A549 (cell line): ENCODE results near the gene ZFYVE28. TPM values are rescaled to one million over a fixed set of nuclear protein-coding genes. Genes with fewer than 3 reads are reported as not detected.

Experiments used
- ATAC-seq, 2 experiments: fragments of 200-7000 bp in 1 of 2; fragments of >200 bp in 1 of 2; cut with Nextera tagmentation in 1 of 2; cut with Tn5 transposase in 1 of 2; 3 replicates each; pipeline versions ENCODE4 v1.8.0 to v1.9.1; 2018 to 2020; ENCODE audit warnings: mild to moderate bottlenecking in 1 of 2, moderate library complexity in 1 of 2
- CTCF ChIA-PET: fragments of 300-600 bp; sonication (Branson Sonifier 250); formaldehyde crosslinking; extraction: SDS; loops from one replicate; lab custom pipeline; 2021; ENCODE audit warnings: antibody characterized with exemption, inconsistent platforms; lab: Yijun Ruan, JAX
- POLR2A ChIA-PET: fragments of 350-600 bp; formaldehyde crosslinking; extraction: SDS; loops from one replicate; lab custom pipeline; 2021; ENCODE audit warnings: antibody characterized with exemption, inconsistent platforms; lab: Yijun Ruan, JAX
- DNase-seq, 2 experiments: peaks; one replicate each; pipeline versions ENCODE4 v3.0.0 to v3.0.0-alpha.2; 2011 to 2016; ENCODE audit warnings: low read depth in 1 of 2, low spot score in 1 of 2
- FAIRE-seq: peaks from 2 replicates; lab custom pipeline; 2011; peaks lifted over from hg19 to GRCh38; lab: Jason Lieb, UNC
- H3K27ac ChIP-seq, 2 experiments: fragments of >200 bp; sonication (Bioruptor Twin); formaldehyde crosslinking; 3 replicates each; pipeline ENCODE4 v1.5.1; 2016 to 2017
- H3K4me1 ChIP-seq: fragments of >200 bp; sonication (Bioruptor Twin); formaldehyde crosslinking; 3 replicates; pipeline ENCODE4 v1.6.1; 2016
- H3K4me2 ChIP-seq: fragments of >200 bp; sonication (Bioruptor Twin); formaldehyde crosslinking; 3 replicates; pipeline ENCODE4 v1.6.1; 2016
- H3K4me3 ChIP-seq: fragments of >200 bp; sonication (Bioruptor Twin); formaldehyde crosslinking; 3 replicates; pipeline ENCODE4 v1.5.1; 2016
- H3K9me3 ChIP-seq: fragments of >200 bp; sonication (Bioruptor Twin); formaldehyde crosslinking; 3 replicates; pipeline ENCODE4 v1.6.1; 2016
- ATOH8 ChIP-seq: fragments of 250-450 bp; sonication (Bioruptor Pico); IDR thresholded peaks from 2 replicates; pipeline ENCODE4 v1.5.0; 2020; ENCODE audit warnings: low read depth, mild to moderate bottlenecking, moderate library complexity
- BHLHE40 ChIP-seq: IDR thresholded peaks from 2 replicates; pipeline ENCODE4 v1.6.1; 2012; ENCODE audit warnings: low read depth, low read length, inconsistent platforms
- CBX2 ChIP-seq: fragments of 200-600 bp; sonication (generic); IDR thresholded peaks from 2 replicates; pipeline ENCODE4 v1.6.1; 2016; ENCODE audit warnings: low read depth, mild to moderate bottlenecking, borderline replicate concordance
- CHD2 ChIP-seq: fragments of 150-350 bp; IDR thresholded peaks from 2 replicates; pipeline ENCODE4 v1.6.1; 2014; ENCODE audit warnings: low read length; ENCODE audit not compliant: partially characterized antibody
- ELK1 ChIP-seq: fragments of 150-350 bp; IDR thresholded peaks from 2 replicates; pipeline ENCODE4 v1.6.1; 2014; ENCODE audit warnings: low read depth, mild to moderate bottlenecking, low read length
- EP300 ChIP-seq, 2 experiments: fragments of >200 bp; sonication (Bioruptor Twin); formaldehyde crosslinking; IDR thresholded peaks; 2 replicates in 1 of 2; 3 replicates in 1 of 2; pipeline ENCODE4 v1.6.1; 2016 to 2017
- FOSB ChIP-seq: fragments of 250-450 bp; sonication (Bioruptor Pico); IDR thresholded peaks from 2 replicates; pipeline ENCODE4 v1.5.0; 2020; ENCODE audit warnings: mild to moderate bottlenecking, moderate library complexity
- HDAC2 ChIP-seq: fragments of 200-600 bp; sonication (generic); IDR thresholded peaks from 2 replicates; pipeline ENCODE4 v1.6.1; 2016
- HES2 ChIP-seq: fragments of >200 bp; sonication (Bioruptor Twin); formaldehyde crosslinking; IDR thresholded peaks from 2 replicates; pipeline ENCODE4 v1.6.1; 2016
- JUNB ChIP-seq: fragments of >200 bp; sonication (Bioruptor Twin); formaldehyde crosslinking; IDR thresholded peaks from 2 replicates; pipeline ENCODE4 v1.6.1; 2016
- KDM5A ChIP-seq: fragments of 200-600 bp; sonication (generic); IDR thresholded peaks from 2 replicates; pipeline ENCODE4 v1.6.1; 2016; ENCODE audit warnings: antibody characterized with exemption, mild to moderate bottlenecking
- MAX ChIP-seq: IDR thresholded peaks from 2 replicates; pipeline ENCODE4 v1.6.1; 2012
- MAZ ChIP-seq: fragments of 150-350 bp; IDR thresholded peaks from 2 replicates; pipeline ENCODE4 v1.6.1; 2014; ENCODE audit warnings: antibody characterized with exemption, low read depth, low read length, borderline replicate concordance
- MYC ChIP-seq: IDR thresholded peaks from 2 replicates; pipeline ENCODE4 v1.6.1; 2012; ENCODE audit warnings: mild to moderate bottlenecking, inconsistent platforms, low read length, improper control_type of control experiment, borderline replicate concordance
- NPAS2 ChIP-seq: fragments of 250-450 bp; sonication (Bioruptor Pico); IDR thresholded peaks from 2 replicates; pipeline ENCODE4 v1.8.0; 2022; ENCODE audit warnings: mild to moderate bottlenecking, moderate library complexity, borderline replicate concordance
- POLR2A ChIP-seq: IDR thresholded peaks from 2 replicates; pipeline ENCODE4 v1.6.1; 2012; ENCODE audit warnings: mild to moderate bottlenecking, low read length
- POLR2AphosphoS2 ChIP-seq: conservative IDR thresholded peaks from 2 replicates; pipeline ENCODE4 v1.6.1; 2012; ENCODE audit warnings: low read length, improper control_type of control experiment, inconsistent platforms
- RARB ChIP-seq: fragments of 250-450 bp; sonication (Bioruptor Pico); IDR thresholded peaks from 2 replicates; pipeline ENCODE4 v1.8.0; 2021; ENCODE audit warnings: mild to moderate bottlenecking, moderate library complexity
- RCOR1 ChIP-seq: fragments of 150-350 bp; IDR thresholded peaks from 2 replicates; pipeline ENCODE4 v1.6.1; 2014; ENCODE audit warnings: antibody characterized with exemption, low read length, low read depth
- REST ChIP-seq: fragments of 200-600 bp; sonication (generic); IDR thresholded peaks from 2 replicates; pipeline ENCODE4 v1.6.1; 2016; ENCODE audit warnings: antibody characterized with exemption, mild to moderate bottlenecking, moderate library complexity
- RFX5 ChIP-seq: fragments of 450-650 bp; IDR thresholded peaks from 2 replicates; pipeline ENCODE4 v1.7.1; 2014; ENCODE audit warnings: antibody characterized with exemption, mild to moderate bottlenecking, moderate library complexity
- RNF2 ChIP-seq: fragments of 200-600 bp; sonication (generic); IDR thresholded peaks from 2 replicates; pipeline ENCODE4 v1.6.1; 2016; ENCODE audit warnings: low read depth, mild to moderate bottlenecking, antibody characterized with exemption, moderate library complexity, borderline replicate concordance
- SREBF2 ChIP-seq: fragments of 450-650 bp; IDR thresholded peaks from 2 replicates; pipeline ENCODE4 v1.6.1; 2014; ENCODE audit warnings: mild to moderate bottlenecking, moderate library complexity
- USF2 ChIP-seq: fragments of 450-650 bp; IDR thresholded peaks from 2 replicates; pipeline ENCODE4 v1.6.1; 2014; ENCODE audit warnings: antibody characterized with exemption
- ZC3H11A ChIP-seq: fragments of 450-650 bp; IDR thresholded peaks from 2 replicates; pipeline ENCODE4 v1.6.1; 2014; ENCODE audit warnings: antibody characterized with exemption, mild to moderate bottlenecking
- ZFP36 ChIP-seq: fragments of 450-650 bp; IDR thresholded peaks from 2 replicates; pipeline ENCODE4 v1.6.1; 2014; ENCODE audit warnings: borderline replicate concordance; ENCODE audit not compliant: partially characterized antibody
- ZSCAN20 ChIP-seq: fragments of 250-450 bp; sonication (Bioruptor Pico); IDR thresholded peaks from 2 replicates; pipeline ENCODE4 v1.8.0; 2022; ENCODE audit warnings: mild to moderate bottlenecking, moderate library complexity
- WGBS: methylation state at CpG from one replicate; pipeline ENCODE4 v1.1.6; 2017; ENCODE audit errors: missing lambda C conversion rate; 5-methylcytosine and 5-hydroxymethylcytosine counted together
- polyA plus RNA-seq, 4 experiments: library from polyadenylated mRNA; depleted of rRNA in 3 of 4; stranded (reverse); fragments of >200 nt; fragmentation: RNase III in 1 of 4; extraction: RNeasy Plus Mini Kit Qiagen cat#74134 plus additional on column Dnase treatment in 1 of 4; gene quantifications; 2 replicates in 3 of 4; 3 replicates in 1 of 4; pipeline ENCODE4 v1.2.3, GENCODE V29; 2011 to 2017

ZFYVE28 gene
- polyA plus RNA-seq, 2 of the 4 experiments (the other 2 are of a cell fraction), result 2.1 to 2.3 TPM

- TF ChIP-seq EP300 (IDR thresholded peaks at IDR 0.05) (no peak), ZC3H11A (no peak), POLR2AphosphoS2 (no peak), NPAS2 (CRISPR knock-in tag) (no peak), RNF2 (no peak), KDM5A (no peak), MAZ (no peak), POLR2A (no peak), RCOR1 (no peak), BHLHE40 (no peak), USF2 (no peak), JUNB (no peak), FOSB (CRISPR knock-in tag) (no peak), HDAC2 (no peak), CHD2 (no peak), REST (no peak)
- FAIRE-seq (no peak), DNase-seq (no peak), ATAC-seq (no peak)
- CTCF ChIA-PET, result interaction anchor here (1.0 kb wide), 1 partner anchor 11 kb away, joined by 3 read pairs; no protein-coding TSS in a partner anchor
- H3K4me3 ChIP-seq, result no peak overlapping the region
- POLR2A ChIA-PET, result interaction anchor here (0.7 kb wide), 1 partner anchor 35 kb away, joined by 5 read pairs; no protein-coding TSS in a partner anchor
- WGBS, result 84% methylated on average over 19 of the region's 27 CpGs
- no peaks in the 10 kb centered on the region for H3K9me3 ChIP-seq
- H3K27ac ChIP-seq, result no peak overlapping the region
- no peaks in the 10 kb centered on the region for H3K4me1 ChIP-seq
- H3K4me2 ChIP-seq, result no peak overlapping the region
Observed at GRCh38 chr4:2371765-2372487, 46.5 kb downstream of the ZFYVE28 start.

GRCh38 chr4:2370597-2371320 lies 47.7 kb downstream of the ZFYVE28 start:
- WGBS, result 91% methylated on average over 12 of the region's 26 CpGs
- FAIRE-seq, result no peak

More at GRCh38 chr4:2370597-2371320, 47.7 kb downstream of the ZFYVE28 start:
- no peaks in the 10 kb centered on the region for H3K9me3 ChIP-seq
- H3K4me1 ChIP-seq, result no peaks in the 10 kb centered on the region
- H3K4me2 ChIP-seq, result no peak overlapping the region
- H3K4me3 ChIP-seq, result no peak overlapping the region
- no peak overlapping the region for H3K27ac ChIP-seq
- POLR2A ChIA-PET, result no interaction called here
- no peak for TF ChIP-seq ZSCAN20
- no peak for TF ChIP-seq ATOH8 (CRISPR knock-in tag)
- TF ChIP-seq MAX, result no peak
- no peak for TF ChIP-seq RCOR1
- no peak for TF ChIP-seq MYC
- TF ChIP-seq ELK1, result no peak
- no peak for TF ChIP-seq HES2
- no peak for TF ChIP-seq JUNB
- no peak for TF ChIP-seq CBX2
- TF ChIP-seq ZFP36, result no peak
- TF ChIP-seq SREBF2, result no peak
- no peak for TF ChIP-seq RARB (CRISPR knock-in tag)
- no peak for TF ChIP-seq RFX5
- TF ChIP-seq, all 56 proteins: peak for 0
- CTCF ChIA-PET, result no interaction called here
- ATAC-seq, result no peak
- DNase-seq, result no peak
